Psoas muscle (tissue), 8 donors: ENCODE results near the gene MSI1. TPM values are rescaled to one million over a fixed set of nuclear protein-coding genes. Genes with fewer than 3 reads are reported as not detected.
A peak's percentile ranks its signal among the peaks of the same experiment; 100 is the strongest.

ENCODE experiments used
- ATAC-seq, 4 donors: fragments of 200-7000 bp; cut with Tn5 transposase; one replicate each; pipeline ENCODE4 v1.9.1; 2020; ENCODE audit warnings: moderate library complexity in 3 of 4, mild to moderate bottlenecking in 2 of 4
- DNase-seq, 2 donors: peaks; one replicate each; pipeline ENCODE4 v3.0.0-alpha.2; 2020
- H3K27ac ChIP-seq: fragments of 200-600 bp; one replicate; pipeline ENCODE4 v1.8.0; 2022
- H3K27me3 ChIP-seq, 3 donors: fragments of 200-600 bp in 1 of 3; one replicate each; pipeline versions ENCODE4 v1.6.1 to v1.8.0; 2013 to 2022; ENCODE audit warnings: low read length in 2 of 3, mild to moderate bottlenecking in 2 of 3, moderate library complexity in 1 of 3; ENCODE audit not compliant: insufficient read depth in 3 of 3
- H3K36me3 ChIP-seq, 2 donors: fragments of 200-600 bp in 1 of 2; one replicate each; pipeline versions ENCODE4 v1.6.1 to v1.8.0; 2013 to 2022; ENCODE audit warnings: low read depth in 1 of 2, mild to moderate bottlenecking in 1 of 2, moderate library complexity in 1 of 2; ENCODE audit not compliant: insufficient read depth in 1 of 2
- H3K4me1 ChIP-seq: fragments of 200-600 bp; one replicate; pipeline ENCODE4 v1.8.0; 2022
- H3K4me3 ChIP-seq: fragments of 200-600 bp; one replicate; pipeline ENCODE4 v1.8.0; 2022; ENCODE audit warnings: mild to moderate bottlenecking
- H3K9me3 ChIP-seq: fragments of 200-600 bp; one replicate; pipeline ENCODE4 v1.8.0; 2022
- WGBS, 3 donors: extraction: QIAGEN DNeasy Blood & Tissue Kit; methylation state at CpG; one replicate each; pipeline versions ENCODE4 v1.1.6 to v1.1.7; 2013; 5-methylcytosine and 5-hydroxymethylcytosine counted together
- intact Hi-C, 2 donors: fragments of 100-400 bp; cut with DNase I; formaldehyde crosslinking; loops; one replicate each; pipeline versions ENCODE4 v1.11.0 to v1.14.2; 2022
- long read RNA-seq, 2 donors: library from polyadenylated mRNA; unstranded; transcript quantifications; one replicate each; pipeline ENCODE4 v2.0.0, GENCODE V29; 2021
- polyA plus RNA-seq, 3 donors: library from polyadenylated mRNA; stranded (reverse); fragments of 200-250 nt; gene quantifications; one replicate each; pipeline ENCODE4 v1.2.3, GENCODE V29; 2013
- total RNA-seq, 4 donors: library from RNA; stranded (reverse); fragmentation: NEBNext Ultra II Directional in 2 of 4; extraction: Animal tissue kit (Norgen Biotek cat#: 25700) in 2 of 4; gene quantifications; one replicate each; pipeline versions ENCODE4 v1.2.1 to v1.2.4, GENCODE V29; 2021 to 2023
- TF ChIP-seq, protein P1 (sequence below): fragments of 200-600 bp; IDR thresholded peaks from one replicate; pipeline ENCODE4 v1.8.0; 2022; ENCODE audit warnings: antibody characterized with exemption
- donor health status: healthy with polysubstance abuse.
- donor health status: DM: no; HTN: no; CAD: no; lungs with moderate emphysema.
- donor health status: Bipolar disorder and iron deficiency.
- donor health status: healthy.
- donor health status: DM: yes; HTN: yes; CAD: no.
- donor health status: DM: no; HTN: no; CAD: no.
- donor health status: DM: no; HTN: no; CAD: no.
- donor health status: DM: yes; HTN: yes; CAD: no.

MSI1 gene
- total RNA-seq = under 1 TPM in 2 of 4 donors, not detected in 2; 0.06 to 0.20 TPM
- under 1 TPM in 2 of 3 donors, not detected in 1; 0.03 to 0.04 TPM for polyA plus RNA-seq
- long read RNA-seq, donor 1 = 0 reads
- long read RNA-seq, donor 2 = 0 reads

DNA sequence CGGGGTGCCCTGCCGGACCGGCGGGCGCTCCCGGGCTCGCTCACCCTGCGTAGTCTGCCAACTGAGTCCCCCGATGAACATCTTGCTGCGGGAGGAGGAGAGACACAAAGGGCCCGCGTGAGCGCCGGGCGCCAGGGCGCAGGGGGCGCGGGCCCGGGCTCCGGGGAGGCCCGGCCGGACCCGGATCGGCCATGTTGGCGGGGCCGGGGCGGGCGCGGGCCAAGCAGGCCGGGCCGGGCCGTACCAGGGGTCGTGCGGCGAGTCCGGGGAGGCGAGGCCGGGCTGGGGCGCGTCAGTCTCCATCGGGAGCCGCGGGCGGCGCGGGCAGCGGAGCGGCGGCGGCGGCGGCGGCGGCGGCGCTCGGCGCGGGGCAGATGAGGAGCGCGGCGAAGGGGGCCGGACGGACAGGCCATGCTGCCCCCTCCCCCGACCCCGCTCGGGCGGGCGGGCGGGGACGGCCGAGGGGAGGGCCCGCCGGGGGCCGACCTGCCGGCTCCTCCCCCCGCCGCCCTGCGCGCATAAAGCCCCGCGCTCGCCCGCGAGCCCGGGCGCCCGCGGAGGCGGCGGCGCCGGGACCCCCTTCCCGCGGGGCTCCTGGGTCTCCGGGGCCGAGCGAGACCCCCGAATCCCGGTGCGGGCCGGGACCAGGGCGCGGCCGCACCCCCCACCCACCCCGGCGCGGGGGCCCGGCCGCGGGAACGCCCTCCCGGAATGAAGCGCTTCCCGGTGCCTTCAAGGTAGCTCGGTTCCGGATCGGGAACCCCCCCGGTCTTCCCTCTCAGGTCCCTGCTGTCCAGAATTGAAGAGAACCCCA, at the start of gene MSI1:
Gene MSI1 (minus strand): TSS at position 376 of the 814 bp plus-strand sequence. CDS start 73 bp downstream, at position 303.
- intact Hi-C loops = no loop called here
- H3K27ac ChIP-seq = no peak within 1 kb of the TSS
- no peaks in the 10 kb centered on the region for H3K4me1 ChIP-seq
- peak within 1 kb of the TSS; percentile 63 for H3K4me3 ChIP-seq
- 0 to 2% (median 1%) methylated on average over 20 to 114 of the region's 119 CpGs for WGBS, 3 donors
- no peaks in the 10 kb centered on the region for H3K36me3 ChIP-seq
- no peaks in the 10 kb centered on the region for H3K9me3 ChIP-seq
- TF ChIP-seq, protein P1, sequence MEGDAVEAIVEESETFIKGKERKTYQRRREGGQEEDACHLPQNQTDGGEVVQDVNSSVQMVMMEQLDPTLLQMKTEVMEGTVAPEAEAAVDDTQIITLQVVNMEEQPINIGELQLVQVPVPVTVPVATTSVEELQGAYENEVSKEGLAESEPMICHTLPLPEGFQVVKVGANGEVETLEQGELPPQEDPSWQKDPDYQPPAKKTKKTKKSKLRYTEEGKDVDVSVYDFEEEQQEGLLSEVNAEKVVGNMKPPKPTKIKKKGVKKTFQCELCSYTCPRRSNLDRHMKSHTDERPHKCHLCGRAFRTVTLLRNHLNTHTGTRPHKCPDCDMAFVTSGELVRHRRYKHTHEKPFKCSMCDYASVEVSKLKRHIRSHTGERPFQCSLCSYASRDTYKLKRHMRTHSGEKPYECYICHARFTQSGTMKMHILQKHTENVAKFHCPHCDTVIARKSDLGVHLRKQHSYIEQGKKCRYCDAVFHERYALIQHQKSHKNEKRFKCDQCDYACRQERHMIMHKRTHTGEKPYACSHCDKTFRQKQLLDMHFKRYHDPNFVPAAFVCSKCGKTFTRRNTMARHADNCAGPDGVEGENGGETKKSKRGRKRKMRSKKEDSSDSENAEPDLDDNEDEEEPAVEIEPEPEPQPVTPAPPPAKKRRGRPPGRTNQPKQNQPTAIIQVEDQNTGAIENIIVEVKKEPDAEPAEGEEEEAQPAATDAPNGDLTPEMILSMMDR = no peak
- H3K27me3 ChIP-seq = peaks cover 0 to 72% (median 17%) of the 10 kb centered on the region in 3 donors
- ATAC-seq (no peak), DNase-seq (no peak)

DNA sequence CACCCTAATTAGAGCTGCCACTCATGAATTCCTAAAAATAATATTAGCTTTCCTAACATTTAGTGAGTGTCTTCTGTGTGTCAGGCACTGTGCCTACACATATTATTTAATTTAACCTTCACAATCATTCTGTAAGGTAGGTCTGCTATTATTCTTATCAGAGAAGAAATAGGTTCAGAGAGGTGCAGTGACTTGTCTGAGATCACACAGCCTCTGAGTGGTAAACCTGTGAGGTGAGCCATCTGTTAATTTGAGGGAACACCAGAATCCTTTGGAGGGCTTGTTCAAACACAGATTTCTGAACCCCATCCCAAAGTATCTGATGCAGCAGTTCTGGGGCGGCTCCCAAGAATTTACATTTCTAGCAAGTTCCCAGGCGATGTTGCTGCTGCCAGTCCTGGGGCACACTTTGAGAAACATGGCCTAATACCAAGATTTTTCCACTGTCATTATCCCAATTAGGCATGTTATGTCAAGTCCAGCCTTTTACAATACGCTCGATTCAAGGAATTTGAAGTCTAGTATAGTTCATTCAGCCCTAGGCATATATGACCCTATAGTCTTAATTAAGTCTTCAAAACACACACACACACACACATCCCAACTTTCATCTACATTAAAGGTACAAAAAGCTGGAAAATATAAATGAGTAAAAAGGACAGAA, 49.1 kb upstream of the MSI1 start:
- Histone ChIP-seq H3K36me3 (no peaks in the 10 kb centered on the region), H3K9me3 (no peaks in the 10 kb centered on the region), H3K4me1 (no peaks in the 10 kb centered on the region), H3K4me3 (no peak overlapping the region), H3K27me3 (peaks cover 0 to 7% (median 1%) of the 10 kb centered on the region in 3 donors), H3K27ac (no peak overlapping the region)
- ATAC-seq = no peak
- WGBS, 3 donors = 62 to 83% (median 63%) methylated on average over 4 of the region's 4 CpGs
- TF ChIP-seq, protein P1 = no peak
- DNase-seq = no peak
- intact Hi-C loops = no loop called here

DNA sequence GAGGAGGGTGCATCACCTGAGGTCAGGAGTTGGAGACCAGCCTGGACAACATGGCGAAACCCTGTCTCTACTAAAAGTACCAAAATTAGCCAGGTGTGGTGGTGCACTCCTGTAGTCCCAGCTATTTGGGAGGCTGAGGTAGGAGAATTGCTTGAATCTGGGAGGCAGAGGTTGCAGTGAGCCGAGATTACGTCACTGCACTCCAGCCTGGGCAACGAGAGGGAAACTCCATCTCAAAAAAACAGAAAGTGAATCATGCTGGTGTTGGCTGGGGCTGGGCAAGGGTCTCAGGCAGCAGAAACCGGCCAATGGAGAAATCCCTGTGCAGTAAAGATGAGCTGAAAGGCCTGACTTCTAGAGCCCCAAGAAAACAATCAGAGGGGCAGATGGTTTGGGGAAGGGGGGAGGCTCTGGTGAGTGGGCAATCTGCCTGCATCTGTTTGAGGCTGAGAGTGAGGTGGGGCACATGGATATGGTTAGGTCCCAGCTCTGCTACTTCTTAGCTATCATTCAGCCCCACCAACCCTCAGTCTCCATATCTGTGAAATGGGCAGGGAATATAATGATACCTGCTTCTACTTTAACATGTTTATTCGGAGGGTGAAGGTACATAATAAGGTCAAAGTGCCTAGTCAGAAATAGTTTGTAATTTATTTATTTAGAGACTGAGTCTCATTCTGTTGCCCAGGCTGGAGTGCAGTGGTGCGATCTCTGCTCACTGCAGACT, 47.7 kb upstream of the MSI1 start:
- intact Hi-C loops = no loop called here
- H3K9me3 ChIP-seq = no peaks in the 10 kb centered on the region
- H3K36me3 ChIP-seq = no peaks in the 10 kb centered on the region
- H3K27ac ChIP-seq = no peak overlapping the region
- no peak for DNase-seq
- 76 to 80% (median 79%) methylated on average over 7 of the region's 7 CpGs for WGBS, 3 donors
- no peak for ATAC-seq
- H3K4me3 ChIP-seq = no peak overlapping the region
- H3K27me3 ChIP-seq = peaks cover 0 to 7% (median 1%) of the 10 kb centered on the region in 3 donors
- H3K4me1 ChIP-seq = no peaks in the 10 kb centered on the region
- TF ChIP-seq, protein P1 = no peak

DNA sequence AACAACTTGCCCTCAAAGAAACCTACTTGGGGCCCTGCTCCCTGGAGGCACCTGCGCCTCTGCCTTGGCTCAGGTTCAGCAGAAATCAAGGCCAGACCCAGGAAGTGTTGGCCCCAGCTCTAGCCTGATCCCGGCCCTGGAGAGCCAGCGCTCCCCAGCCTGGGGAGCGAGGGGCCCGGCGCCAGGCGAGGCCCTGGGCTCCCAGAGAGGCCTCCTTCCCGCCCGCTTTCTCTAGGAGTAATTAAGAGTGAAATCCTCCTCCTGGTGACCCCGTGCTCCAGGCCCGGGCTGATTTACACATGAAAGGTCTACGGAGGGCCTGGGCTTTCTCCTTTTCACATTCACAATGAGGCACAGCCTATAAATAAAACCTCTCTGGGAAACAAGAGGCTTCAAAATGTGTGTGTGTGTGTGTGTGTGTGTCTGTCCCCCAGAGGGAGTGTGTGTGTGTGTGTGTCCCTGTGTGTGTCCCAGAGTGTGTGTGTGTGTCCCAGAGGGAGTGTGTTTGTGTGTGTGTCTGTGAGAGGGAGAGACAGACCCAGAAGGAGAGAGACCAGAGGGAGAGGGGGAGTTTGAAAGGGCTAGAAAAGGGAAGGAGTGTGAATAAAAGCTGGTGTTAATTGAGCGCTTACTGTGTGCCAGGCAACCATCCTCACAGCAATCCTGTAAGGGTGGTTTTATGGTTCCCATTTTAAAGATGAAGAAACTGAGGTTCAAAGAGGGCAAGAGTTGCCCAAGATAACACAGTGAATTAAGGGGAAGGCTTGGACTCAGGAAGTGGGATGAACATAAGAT, 45.1 kb upstream of the MSI1 start:
- no peak overlapping the region for H3K27ac ChIP-seq

More for the DNA sequence above, 45.1 kb upstream of the MSI1 start:
- H3K36me3 ChIP-seq = no peaks in the 10 kb centered on the region
- intact Hi-C loops = no loop called here
- H3K4me3 ChIP-seq = no peak overlapping the region
- H3K9me3 ChIP-seq = no peaks in the 10 kb centered on the region
- no peak for ATAC-seq
- H3K4me1 ChIP-seq = no peaks in the 10 kb centered on the region
- WGBS, 3 donors = 38 to 56% (median 39%) methylated on average over 13 of the region's 13 CpGs
- H3K27me3 ChIP-seq = peaks cover 0 to 7% (median 1%) of the 10 kb centered on the region in 3 donors
- TF ChIP-seq, protein P1 = no peak
- DNase-seq = no peak
